ENCODE results near the gene KRTAP10-8. TPM values are rescaled to one million over a fixed set of nuclear protein-coding genes. Genes with fewer than 3 reads are reported as not detected.
"Not testable (repeated sequence)": the region's sequence is repeated elsewhere in the genome, so short reads cannot be mapped to it uniquely, and the experiment has no call there.

The KRTAP10-8 gene
- polyA plus RNA-seq, 1 experiment, result not detected

GRCh38 chr21:44626673-44627143 lies 14.8 kb downstream of the KRTAP10-8 start, which contains the start of gene KRTAP10-9:
Gene KRTAP10-9, plus strand, starts transcription at chr21:44627093. Its CDS starts 79 bp downstream, at chr21:44627172.
- H3K27me3 ChIP-seq (ENCODE audit: control insufficient read depth, insufficient read depth, low read length), result no peaks in the 10 kb centered on the region
- no peak for TF ChIP-seq CTCF (IDR thresholded peaks at IDR 0.05; ENCODE audit: insufficient read depth, low read depth, low read length)
- no peaks in the 10 kb centered on the region for H3K36me3 ChIP-seq (ENCODE audit: control insufficient read depth, insufficient read depth, low read length)
- no peak for DNase-seq (ENCODE audit: low read depth)
- ChIA-PET POLR2A (no interaction called here), CTCF (no interaction called here)
- H3K4me3 ChIP-seq (ENCODE audit: low read depth, low read length), result no peak within 1 kb of the TSS

GRCh38 chr21:44627181-44627822 lies 15.4 kb downstream of the KRTAP10-8 start:
- H3K27me3 ChIP-seq (ENCODE audit: control insufficient read depth, insufficient read depth, low read length); H3K36me3 ChIP-seq (ENCODE audit: control insufficient read depth, insufficient read depth, low read length); H3K4me3 ChIP-seq (ENCODE audit: low read depth, low read length); DNase-seq (ENCODE audit: low read depth); POLR2A ChIA-PET; CTCF ChIA-PET: not testable (repeated sequence)

GRCh38 chr21:44627831-44628233 lies 16.0 kb downstream of the KRTAP10-8 start:
- POLR2A ChIA-PET; H3K36me3 ChIP-seq (ENCODE audit: control insufficient read depth, insufficient read depth, low read length); DNase-seq (ENCODE audit: low read depth); H3K4me3 ChIP-seq (ENCODE audit: low read depth, low read length); CTCF ChIA-PET; H3K27me3 ChIP-seq (ENCODE audit: control insufficient read depth, insufficient read depth, low read length): not testable (repeated sequence)

GRCh38 chr21:44628707-44629391 lies 17.0 kb downstream of the KRTAP10-8 start:
- CTCF ChIA-PET, result no interaction called here

GRCh38 chr21:44630440-44630839 lies 18.6 kb downstream of the KRTAP10-8 start:
- TF ChIP-seq CTCF (IDR thresholded peaks at IDR 0.05; ENCODE audit: insufficient read depth, low read depth, low read length), result no peak
- CTCF ChIA-PET, result no interaction called here
- Histone ChIP-seq H3K36me3 (ENCODE audit: control insufficient read depth, insufficient read depth, low read length) (no peaks in the 10 kb centered on the region), H3K27me3 (ENCODE audit: control insufficient read depth, insufficient read depth, low read length) (no peaks in the 10 kb centered on the region), H3K4me3 (ENCODE audit: low read depth, low read length) (no peak overlapping the region)
- POLR2A ChIA-PET, result no interaction called here
- no peak for DNase-seq (ENCODE audit: low read depth)

More at GRCh38 chr21:44628707-44629391, 17.0 kb downstream of the KRTAP10-8 start:
- POLR2A ChIA-PET, result no interaction called here
- TF ChIP-seq CTCF (IDR thresholded peaks at IDR 0.05; ENCODE audit: insufficient read depth, low read depth, low read length), result no peak
- no peak for DNase-seq (ENCODE audit: low read depth)
- Histone ChIP-seq H3K27me3 (ENCODE audit: control insufficient read depth, insufficient read depth, low read length) (no peaks in the 10 kb centered on the region), H3K36me3 (ENCODE audit: control insufficient read depth, insufficient read depth, low read length) (no peaks in the 10 kb centered on the region), H3K4me3 (ENCODE audit: low read depth, low read length) (no peak overlapping the region)

- no peak for DNase-seq (ENCODE audit: low read depth)
- ChIA-PET POLR2A (no interaction called here), CTCF (no interaction called here)
- no peak for TF ChIP-seq CTCF (IDR thresholded peaks at IDR 0.05; ENCODE audit: insufficient read depth, low read depth, low read length)
- no peaks in the 10 kb centered on the region for H3K27me3 ChIP-seq (ENCODE audit: control insufficient read depth, insufficient read depth, low read length)
- no peaks in the 10 kb centered on the region for H3K36me3 ChIP-seq (ENCODE audit: control insufficient read depth, insufficient read depth, low read length)
- no peak overlapping the region for H3K4me3 ChIP-seq (ENCODE audit: low read depth, low read length)
Measured at GRCh38 chr21:44632067-44632466, 20.2 kb downstream of the KRTAP10-8 start.
